K562 (cell line): ENCODE results near the gene TP53BP2. TPM values are rescaled to one million over a fixed set of nuclear protein-coding genes. Genes with fewer than 3 reads are reported as not detected.

Experiments
- ATF3 ChIP-seq, 2 experiments: fragments of 450-650 bp in 1 of 2; sonication (generic) in 1 of 2; formaldehyde crosslinking in 1 of 2; IDR thresholded peaks in 1 of 2; conservative IDR thresholded peaks in 1 of 2; 2 replicates each; pipeline versions ENCODE4 v1.6.1 to v1.8.1; 2016 to 2023; ENCODE audit warnings: mild to moderate bottlenecking in 2 of 2, moderate library complexity in 2 of 2, inconsistent platforms in 1 of 2, missing genetic modification reagents in 1 of 2
- CTCF ChIP-seq, 3 experiments: IDR thresholded peaks in 2 of 3; conservative IDR thresholded peaks in 1 of 3; 2 replicates each; pipeline ENCODE4 v1.5.1; 2011 to 2012; ENCODE audit warnings: low read length in 3 of 3, mild to moderate bottlenecking in 3 of 3, control low read depth in 2 of 3, improper control_type of control experiment in 1 of 3, inconsistent platforms in 1 of 3, low read depth in 1 of 3, mixed read lengths in 1 of 3, moderate library complexity in 1 of 3; ENCODE audit not compliant: insufficient read depth in 2 of 3
- ESRRA ChIP-seq: fragments of 450-650 bp; IDR thresholded peaks from 2 replicates; pipeline ENCODE4 v1.6.1; 2014; ENCODE audit warnings: low read depth, mild to moderate bottlenecking, moderate library complexity, borderline replicate concordance
- FOXA3 ChIP-seq, 2 experiments: fragments of 450-650 bp in 1 of 2; sonication (generic) in 1 of 2; formaldehyde crosslinking; IDR thresholded peaks in 1 of 2; conservative IDR thresholded peaks in 1 of 2; 2 replicates each; pipeline versions ENCODE4 v1.4.0 to v1.8.0; 2020 to 2022; ENCODE audit warnings: mild to moderate bottlenecking in 2 of 2, missing genetic modification reagents in 1 of 2
- FOXM1 ChIP-seq, 2 experiments: fragments of 450-650 bp in 1 of 2; sonication (generic) in 1 of 2; formaldehyde crosslinking in 1 of 2; IDR thresholded peaks; 2 replicates each; pipeline versions ENCODE4 v1.6.1 to v1.9.0; 2017 to 2022; ENCODE audit warnings: low read depth in 2 of 2, mild to moderate bottlenecking in 2 of 2, missing genetic modification reagents in 1 of 2, moderate library complexity in 1 of 2
- HNRNPK ChIP-seq: fragments of 200-400 bp; formaldehyde crosslinking; IDR thresholded peaks from one replicate; pipeline ENCODE4 v1.6.1; 2018; ENCODE audit warnings: mild to moderate bottlenecking, low read depth, low read length; ENCODE audit not compliant: poor library complexity, severe bottlenecking
- JUN ChIP-seq, 2 experiments: sonication (generic) in 1 of 2; formaldehyde crosslinking in 1 of 2; IDR thresholded peaks; 2 replicates each; pipeline versions ENCODE4 v1.6.1 to v1.8.0; 2012 to 2022; ENCODE audit warnings: borderline replicate concordance in 2 of 2, mild to moderate bottlenecking in 2 of 2, improper control_type of control experiment in 1 of 2, low read depth in 1 of 2, low read length in 1 of 2, missing genetic modification reagents in 1 of 2
- POLR2A ChIP-seq: fragments of 450-650 bp; conservative IDR thresholded peaks from 2 replicates; pipeline ENCODE4 v1.6.1; 2016
- RCOR1 ChIP-seq, 2 experiments: IDR thresholded peaks; 2 replicates each; pipeline ENCODE4 v1.6.1; 2012; ENCODE audit warnings: low read depth in 2 of 2, low read length in 2 of 2, borderline replicate concordance in 1 of 2, improper control_type of control experiment in 1 of 2
- SMARCC2 ChIP-seq: fragments of 450-650 bp; IDR thresholded peaks from 2 replicates; pipeline ENCODE4 v1.6.1; 2017; ENCODE audit warnings: antibody characterized with exemption, moderate library complexity, mild to moderate bottlenecking, low read depth
- SMC3 ChIP-seq: conservative IDR thresholded peaks from 2 replicates; pipeline ENCODE4 v1.6.1; 2011; ENCODE audit warnings: low read depth, low read length, improper control_type of control experiment; ENCODE audit not compliant: insufficient read depth
- U2AF1 ChIP-seq: fragments of 200-400 bp; formaldehyde crosslinking; optimal IDR thresholded peaks from 2 replicates; pipeline ENCODE3; 2017; ENCODE audit warnings: mild to moderate bottlenecking, low read depth, low read length, moderate library complexity
- polyA plus RNA-seq, 8 experiments: library from polyadenylated mRNA; depleted of rRNA in 4 of 8; stranded (reverse) in 5 of 8; unstranded in 3 of 8; fragments of >200 nt; fragmentation: Nextera tagmentation in 2 of 8; fragmentation: Illumina TruSeq in 1 of 8; extraction: Ambion mirVana in 2 of 8; extraction: Trizol in 1 of 8; gene quantifications; 2 replicates each; pipeline versions ENCODE4 v1.2.1 to v1.2.3, GENCODE V29; 2011 to 2014; ENCODE audit warnings: inconsistent platforms in 1 of 8, missing spikeins in 1 of 8
- total RNA-seq, 7 experiments: library from RNA; depleted of rRNA in 6 of 7; stranded (reverse); fragments of >200 nt in 6 of 7; fragmentation: Illumina TruSeq in 2 of 7; extraction: Trizol in 2 of 7; gene quantifications; 2 replicates each; pipeline versions ENCODE4 v1.2.1 to v1.2.3, GENCODE V29; 2011 to 2021; ENCODE audit warnings: low replicate concordance in 1 of 7
- TF ChIP-seq, protein P1 (sequence below): fragments of 250-450 bp; sonication (Bioruptor Pico); IDR thresholded peaks from 2 replicates; pipeline ENCODE4 v1.8.0; 2022; ENCODE audit warnings: inconsistent platforms, mild to moderate bottlenecking, moderate library complexity, borderline replicate concordance
- TF ChIP-seq, protein P2 (sequence below): fragments of 250-450 bp; sonication (Bioruptor Pico); IDR thresholded peaks from 2 replicates; pipeline ENCODE4 v1.9.0; 2021; ENCODE audit warnings: mild to moderate bottlenecking
- TF ChIP-seq, protein P3 (sequence below): fragments of 450-650 bp; formaldehyde crosslinking; IDR thresholded peaks from 2 replicates; pipeline ENCODE4 v1.4.0; 2020; ENCODE audit warnings: mild to moderate bottlenecking

TP53BP2 gene
- total and polyA plus RNA-seq, 9 of the 15 experiments (the other 6 are each of a cell fraction or from before 2014, with no cell fraction given): 17.0 to 69.6 (median 40.1) TPM

- TF ChIP-seq, protein P1, sequence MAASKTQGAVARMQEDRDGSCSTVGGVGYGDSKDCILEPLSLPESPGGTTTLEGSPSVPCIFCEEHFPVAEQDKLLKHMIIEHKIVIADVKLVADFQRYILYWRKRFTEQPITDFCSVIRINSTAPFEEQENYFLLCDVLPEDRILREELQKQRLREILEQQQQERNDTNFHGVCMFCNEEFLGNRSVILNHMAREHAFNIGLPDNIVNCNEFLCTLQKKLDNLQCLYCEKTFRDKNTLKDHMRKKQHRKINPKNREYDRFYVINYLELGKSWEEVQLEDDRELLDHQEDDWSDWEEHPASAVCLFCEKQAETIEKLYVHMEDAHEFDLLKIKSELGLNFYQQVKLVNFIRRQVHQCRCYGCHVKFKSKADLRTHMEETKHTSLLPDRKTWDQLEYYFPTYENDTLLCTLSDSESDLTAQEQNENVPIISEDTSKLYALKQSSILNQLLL (CRISPR knock-in tag): no peak
- TF ChIP-seq SMC3: no peak
- no peak for TF ChIP-seq ESRRA
- TF ChIP-seq, protein P2, sequence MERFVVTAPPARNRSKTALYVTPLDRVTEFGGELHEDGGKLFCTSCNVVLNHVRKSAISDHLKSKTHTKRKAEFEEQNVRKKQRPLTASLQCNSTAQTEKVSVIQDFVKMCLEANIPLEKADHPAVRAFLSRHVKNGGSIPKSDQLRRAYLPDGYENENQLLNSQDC: no peak
- no peak for TF ChIP-seq FOXM1 (IDR thresholded peaks at IDR 0.05; ENCODE audit: low read depth)
- no peak for TF ChIP-seq FOXM1 (CRISPR knock-in tag; IDR thresholded peaks at IDR 0.05; ENCODE audit: low read depth)
- TF ChIP-seq U2AF1: no peak
- peak in 1 of 2 experiments; percentile 53; a peak in 1 of 4 replicates for TF ChIP-seq FOXA3 (CRISPR knock-in tag; conservative IDR thresholded peaks at IDR 0.05 in 1 of 2, IDR thresholded peaks at IDR 0.05 in 1 of 2)
- peak; percentile 64; the same call in 1 of the 2 replicates for TF ChIP-seq JUN (IDR thresholded peaks at IDR 0.05; ENCODE audit: borderline replicate concordance, low read depth, low read length)
- TF ChIP-seq JUN (CRISPR knock-in tag; IDR thresholded peaks at IDR 0.05; ENCODE audit: borderline replicate concordance): no peak
- no peak for TF ChIP-seq CTCF (IDR thresholded peaks at IDR 0.05 in 2 of 3, conservative IDR thresholded peaks at IDR 0.05 in 1 of 3; ENCODE audit: insufficient read depth in 2 of 3, low read depth in 1 of 3, low read length in 3 of 3)
- peak in 1 of 2 experiments; percentile 59; a peak in 1 of 4 replicates for TF ChIP-seq RCOR1 (IDR thresholded peaks at IDR 0.05; ENCODE audit: borderline replicate concordance in 1 of 2, low read depth in 2 of 2, low read length in 2 of 2)
- TF ChIP-seq POLR2A: no peak
- no peak for TF ChIP-seq HNRNPK
- no peak; the same call in 1 of the 2 replicates for TF ChIP-seq SMARCC2
- peak; percentile 45 for TF ChIP-seq ATF3 (IDR thresholded peaks at IDR 0.05)
- no peak for TF ChIP-seq ATF3 (CRISPR knock-in tag; conservative IDR thresholded peaks at IDR 0.05)
- TF ChIP-seq, protein P3, sequence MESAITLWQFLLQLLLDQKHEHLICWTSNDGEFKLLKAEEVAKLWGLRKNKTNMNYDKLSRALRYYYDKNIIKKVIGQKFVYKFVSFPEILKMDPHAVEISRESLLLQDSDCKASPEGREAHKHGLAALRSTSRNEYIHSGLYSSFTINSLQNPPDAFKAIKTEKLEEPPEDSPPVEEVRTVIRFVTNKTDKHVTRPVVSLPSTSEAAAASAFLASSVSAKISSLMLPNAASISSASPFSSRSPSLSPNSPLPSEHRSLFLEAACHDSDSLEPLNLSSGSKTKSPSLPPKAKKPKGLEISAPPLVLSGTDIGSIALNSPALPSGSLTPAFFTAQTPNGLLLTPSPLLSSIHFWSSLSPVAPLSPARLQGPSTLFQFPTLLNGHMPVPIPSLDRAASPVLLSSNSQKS (CRISPR knock-in tag): 0 out of 2 replicates have a peak, but pooled peaks have one; percentile 56
Measured at GRCh38 chr1:223873044-223873443, 27.3 kb upstream of the TP53BP2 start (continued).
